DMS 273 (cell line): ENCODE measurements around the gene BAHCC1.

Experiments
- DNase-seq: peaks from one replicate; lab custom pipeline; 2025; ENCODE audit not compliant: unreplicated experiment; lab: John Stamatoyannopoulos, UW

BAHCC1 gene

GRCh38 chr17:81489998-81490992 lies 95.0 kb downstream of the BAHCC1 start:
- no peak for DNase-seq

- DNase-seq = peak; percentile 60
Observed at GRCh38 chr17:81491181-81491581, 95.9 kb downstream of the BAHCC1 start.

- no peak for DNase-seq
Observed at GRCh38 chr17:81491761-81492160, 96.5 kb downstream of the BAHCC1 start.

DNA sequence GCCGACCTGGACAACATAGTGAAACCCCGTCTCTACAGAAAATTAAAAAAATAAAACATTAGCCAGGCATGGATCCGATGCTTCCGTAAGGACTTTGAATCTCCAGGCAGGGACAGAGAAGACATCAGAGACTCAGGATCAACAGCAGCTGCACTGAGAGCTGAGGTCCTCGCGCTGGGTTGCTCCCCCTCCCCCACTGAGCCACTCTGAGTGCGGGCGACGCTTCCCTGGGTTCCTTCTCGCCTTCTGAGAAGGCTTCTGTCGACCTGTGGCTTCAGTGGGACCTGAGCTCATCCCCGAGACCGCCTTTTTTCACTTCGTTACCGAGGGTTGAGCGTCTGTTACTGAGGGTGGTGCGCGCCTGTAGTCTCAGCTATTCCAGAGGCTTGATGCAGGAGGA lies 96.9 kb downstream of the BAHCC1 start:
- DNase-seq = no peak

DNA sequence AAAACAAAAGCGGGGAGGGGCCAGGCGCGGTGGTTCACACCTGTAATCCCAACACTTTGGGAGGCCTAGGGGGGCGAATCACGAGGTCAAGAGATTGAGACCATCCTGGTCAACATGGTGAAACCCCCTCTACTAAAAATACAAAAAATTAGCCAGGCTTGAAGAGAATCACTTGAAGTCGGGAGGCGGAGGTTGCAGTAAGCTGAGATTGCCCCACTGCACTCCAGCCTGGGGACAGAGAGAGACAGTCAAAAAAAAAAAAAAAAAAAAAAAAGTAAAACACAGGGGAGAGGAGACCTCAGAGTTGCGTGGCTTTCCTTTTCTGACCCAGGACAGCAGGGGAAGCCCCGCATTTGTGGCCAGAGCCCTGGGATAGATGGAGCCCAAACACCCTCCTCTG lies 97.4 kb downstream of the BAHCC1 start:
- DNase-seq = no peak

GRCh38 chr17:81493198-81494038 lies 98.2 kb downstream of the BAHCC1 start:
- peak; percentile 42 for DNase-seq

DNA sequence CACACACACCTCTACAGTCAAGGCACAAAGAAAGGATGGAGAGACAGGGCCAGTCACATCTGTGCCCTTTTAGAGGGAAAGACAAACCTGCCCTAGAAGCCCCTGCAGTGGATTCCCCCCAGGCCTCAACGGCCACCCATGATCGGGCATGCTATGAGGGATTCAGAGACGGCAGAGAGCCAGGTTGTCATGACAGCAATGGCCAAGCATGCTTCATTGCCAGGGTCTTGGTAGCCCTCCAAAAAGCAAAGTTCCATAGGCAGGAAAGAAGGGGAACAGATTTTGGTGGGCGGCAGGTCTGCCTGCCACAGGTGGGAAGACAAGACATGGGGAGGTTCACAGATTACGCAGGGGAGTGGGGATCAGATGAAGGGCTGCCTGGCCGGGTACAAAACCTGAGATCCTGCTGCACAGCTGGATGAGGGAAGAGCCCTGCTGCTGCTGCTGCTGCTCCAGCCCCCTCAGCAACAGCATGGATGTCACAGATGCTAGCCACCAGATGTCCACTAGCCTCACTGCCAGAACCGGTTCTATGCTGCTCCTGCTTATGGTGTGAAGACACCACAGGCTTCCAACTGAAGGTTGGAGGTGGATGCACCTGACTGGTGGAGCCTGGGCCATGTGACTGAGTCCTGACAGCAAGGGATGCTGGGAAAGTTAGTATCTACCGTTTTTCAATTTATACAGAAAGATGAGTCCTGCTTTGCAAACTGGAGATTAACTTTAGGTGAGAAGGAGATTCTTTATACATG lies 99.5 kb downstream of the BAHCC1 start:
- DNase-seq = peak; percentile 97

- DNase-seq = no peak
Observed at GRCh38 chr17:81498953-81499600, 103.8 kb downstream of the BAHCC1 start.

- DNase-seq = no peak
Observed at GRCh38 chr17:81499601-81499970, 104.3 kb downstream of the BAHCC1 start.

DNA sequence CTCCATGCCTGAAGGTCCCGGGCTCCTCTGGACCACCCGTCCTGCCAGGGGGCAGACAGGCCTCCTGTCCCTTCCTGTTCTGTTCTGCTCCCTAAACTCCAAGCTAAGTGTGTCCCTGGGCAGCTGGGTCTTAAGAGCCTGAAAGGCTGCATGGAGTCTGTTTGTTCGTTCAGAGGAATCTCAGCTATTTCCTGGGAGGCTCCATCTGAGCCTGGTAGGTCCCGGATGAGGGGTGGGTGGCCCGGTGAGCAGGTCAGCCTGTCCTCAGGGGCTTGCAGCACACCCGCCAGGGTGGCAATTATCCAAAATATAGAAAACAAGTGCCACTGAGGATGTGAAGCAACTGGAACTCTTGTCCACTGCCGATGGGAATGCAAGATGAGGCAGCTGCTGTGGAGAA lies 104.8 kb downstream of the BAHCC1 start:
- no peak for DNase-seq

DNA sequence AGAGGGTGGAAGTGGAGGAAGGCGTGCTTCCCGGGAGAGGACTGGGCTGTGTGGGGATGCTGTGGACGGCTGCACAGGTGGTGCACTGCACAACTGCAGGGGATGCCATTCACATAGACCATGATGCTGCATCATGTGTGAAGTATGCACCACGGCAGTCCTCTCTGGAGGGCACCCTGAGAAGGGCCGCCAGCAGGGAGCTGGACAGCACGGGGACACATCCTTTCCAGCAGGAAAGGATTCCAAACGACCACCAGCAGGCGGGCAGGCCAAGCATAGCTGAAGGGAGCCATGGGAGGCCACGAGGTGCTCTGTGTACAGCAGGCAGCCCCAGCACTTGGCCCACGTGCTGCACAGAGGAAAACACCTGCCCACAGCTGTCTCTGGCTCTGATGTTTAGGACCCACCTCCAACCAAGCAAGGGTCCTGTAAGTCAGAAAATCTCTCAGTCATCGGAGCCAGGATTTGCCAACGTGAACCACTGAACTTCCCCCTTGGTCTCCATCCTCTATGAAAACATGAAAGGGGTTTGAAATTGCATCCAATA lies 107.3 kb downstream of the BAHCC1 start:
- DNase-seq = no peak

GRCh38 chr17:81503619-81504018 lies 108.4 kb downstream of the BAHCC1 start:
- no peak for DNase-seq

GRCh38 chr17:81508639-81509206 lies 113.5 kb downstream of the BAHCC1 start:
- DNase-seq = peak; percentile 73

- peak; percentile 73 for DNase-seq
Observed at GRCh38 chr17:81509207-81509971, 114.1 kb downstream of the BAHCC1 start.

GRCh38 chr17:81509972-81510784 lies 114.9 kb downstream of the BAHCC1 start:
- DNase-seq = no peak

- DNase-seq = no peak
Observed at GRCh38 chr17:81510785-81511553, 115.7 kb downstream of the BAHCC1 start.

- no peak for DNase-seq
Observed at GRCh38 chr17:81511554-81511803, 116.2 kb downstream of the BAHCC1 start.
